Ovary (tissue), 3 donors: ENCODE measurements around the gene NAP1L1.

Experiments used
- CTCF ChIP-seq, 3 donors: fragments of 450-650 bp in 2 of 3; fragments of 200-600 bp in 1 of 3; IDR thresholded peaks; one replicate each; pipeline versions ENCODE4 v1.5.1 to v1.8.0; 2016 to 2022; ENCODE audit warnings: antibody characterized with exemption in 3 of 3, mild to moderate bottlenecking in 1 of 3
- POLR2A ChIP-seq: fragments of 450-650 bp; IDR thresholded peaks from one replicate; pipeline ENCODE4 v1.6.1; 2017; ENCODE audit warnings: antibody characterized with exemption, mild to moderate bottlenecking, moderate library complexity
- donor health status: DM: no; HTN: no; CAD: no.

GRCh38 chr12:76012644-76013043 is 71.8 kb downstream of the NAP1L1 start:
- TF ChIP-seq CTCF (IDR thresholded peaks at IDR 0.05) (no peak), POLR2A (no peak)
